Retinal pigment epithelial cell (primary cell): ENCODE results near the gene ADGRL3.

Experiments used
- DNase-seq: peaks from one replicate; pipeline ENCODE4 v3.0.0-alpha.2; 2010; ENCODE audit warnings: low read depth
- H3K4me3 ChIP-seq: 2 replicates; pipeline ENCODE4 v1.5.1; 2011; ENCODE audit warnings: mild to moderate bottlenecking, low read length, control low read depth, moderate library complexity
- CTCF ChIP-seq: conservative IDR thresholded peaks from 2 replicates; pipeline ENCODE4 v1.5.1; 2011; ENCODE audit warnings: low read depth, low read length, control low read depth, inconsistent platforms

The ADGRL3 gene

GRCh38 chr4:61772126-61772525 is 572.0 kb downstream of the ADGRL3 start:
- TF ChIP-seq CTCF, result no peak
- H3K4me3 ChIP-seq, result no peak overlapping the region
- DNase-seq, result no peak

- H3K4me3 ChIP-seq, result no peak overlapping the region
- DNase-seq, result no peak
- TF ChIP-seq CTCF, result no peak
These were observed 573.6 kb downstream of the ADGRL3 start for GRCh38 chr4:61773655-61774245.

GRCh38 chr4:61782133-61782532 is 582.0 kb downstream of the ADGRL3 start:
- no peak for DNase-seq
- no peak overlapping the region for H3K4me3 ChIP-seq
- no peak for TF ChIP-seq CTCF

- no peak for TF ChIP-seq CTCF
- DNase-seq, result no peak
These were observed 582.9 kb downstream of the ADGRL3 start for GRCh38 chr4:61783050-61783449.

GRCh38 chr4:61785761-61786160 is 585.6 kb downstream of the ADGRL3 start:
- no peak for DNase-seq
- no peak overlapping the region for H3K4me3 ChIP-seq
- no peak for TF ChIP-seq CTCF

More at GRCh38 chr4:61783050-61783449, 582.9 kb downstream of the ADGRL3 start:
- no peak overlapping the region for H3K4me3 ChIP-seq

GRCh38 chr4:61786211-61786610 is 586.1 kb downstream of the ADGRL3 start:
- DNase-seq, result no peak
- TF ChIP-seq CTCF, result no peak
- no peak overlapping the region for H3K4me3 ChIP-seq

- TF ChIP-seq CTCF, result no peak
- DNase-seq, result no peak
- H3K4me3 ChIP-seq, result no peak overlapping the region
These were observed 595.9 kb downstream of the ADGRL3 start for GRCh38 chr4:61795998-61796397.
